HEK293T (cell line): ENCODE measurements around the gene CMTM2.

Experiments used
- L3MBTL2 ChIP-seq: fragments of 450-650 bp; conservative IDR thresholded peaks from 2 replicates; pipeline ENCODE4 v1.6.1; 2016; ENCODE audit warnings: mild to moderate bottlenecking
- NFRKB ChIP-seq: fragments of 450-650 bp; IDR thresholded peaks from 2 replicates; pipeline ENCODE4 v1.6.1; 2016; ENCODE audit warnings: mild to moderate bottlenecking, moderate library complexity
- SP1 ChIP-seq: fragments of 450-650 bp; IDR thresholded peaks from 2 replicates; pipeline ENCODE4 v1.6.1; 2017
- SUZ12 ChIP-seq: fragments of 450-650 bp; IDR thresholded peaks from 2 replicates; pipeline ENCODE4 v1.6.1; 2016; ENCODE audit warnings: mild to moderate bottlenecking

DNA sequence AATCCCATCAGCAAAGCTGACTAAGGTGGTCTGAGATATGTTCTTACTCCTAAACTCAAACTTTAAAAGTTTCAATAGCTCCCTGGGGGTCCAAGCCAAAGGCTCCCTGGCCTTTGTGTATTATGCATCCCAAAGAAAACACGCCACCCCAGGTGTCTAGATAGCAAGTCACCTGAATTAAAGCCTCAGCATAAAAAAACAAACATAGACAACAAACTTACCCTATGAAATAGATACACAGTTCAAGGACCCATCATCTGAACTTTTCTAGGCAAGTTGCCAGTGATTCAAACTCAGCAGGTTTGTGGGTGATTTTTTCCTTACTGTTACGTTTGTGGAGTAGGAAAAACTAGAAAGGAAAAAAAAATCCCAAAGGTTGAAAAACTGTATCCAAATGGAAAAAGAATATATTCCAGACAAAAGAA, 37.8 kb downstream of the CMTM2 start:
- TF ChIP-seq NFRKB (no peak), SUZ12 (no peak), L3MBTL2 (no peak), SP1 (no peak)
